ENCODE data around the gene RBM47.
A peak's percentile ranks its signal among the peaks of the same experiment; 100 is the strongest.

The RBM47 gene

GRCh38 chr4:40584517-40585141 lies 45.0 kb downstream of the RBM47 start:
- no peak for TF ChIP-seq CTCF (conservative IDR thresholded peaks at IDR 0.05; ENCODE audit: low read depth, low read length)
- DNase-seq (ENCODE audit: low read depth), result no peak
- H3K4me3 ChIP-seq (ENCODE audit: low read length), result no peak overlapping the region

GRCh38 chr4:40583850-40584439 lies 45.7 kb downstream of the RBM47 start:
- DNase-seq (ENCODE audit: low read depth), result peak; percentile 73
- TF ChIP-seq CTCF (conservative IDR thresholded peaks at IDR 0.05; ENCODE audit: low read depth, low read length), result no peak
- no peak overlapping the region for H3K4me3 ChIP-seq (ENCODE audit: low read length)

GRCh38 chr4:40582413-40582812 lies 47.3 kb downstream of the RBM47 start:
- TF ChIP-seq CTCF (conservative IDR thresholded peaks at IDR 0.05; ENCODE audit: low read depth, low read length), result no peak
- DNase-seq (ENCODE audit: low read depth), result no peak

GRCh38 chr4:40581254-40582140 lies 48.2 kb downstream of the RBM47 start:
- no peak for TF ChIP-seq CTCF (conservative IDR thresholded peaks at IDR 0.05; ENCODE audit: low read depth, low read length)
- no peak for DNase-seq (ENCODE audit: low read depth)
- no peak overlapping the region for H3K4me3 ChIP-seq (ENCODE audit: low read length)

More at GRCh38 chr4:40582413-40582812, 47.3 kb downstream of the RBM47 start:
- H3K4me3 ChIP-seq (ENCODE audit: low read length), result no peak overlapping the region

- TF ChIP-seq CTCF (conservative IDR thresholded peaks at IDR 0.05; ENCODE audit: low read depth, low read length), result no peak
- DNase-seq (ENCODE audit: low read depth), result no peak
- no peak overlapping the region for H3K4me3 ChIP-seq (ENCODE audit: low read length)
Measured at GRCh38 chr4:40579983-40580382, 49.7 kb downstream of the RBM47 start.

- no peak for DNase-seq (ENCODE audit: low read depth)
- no peak for TF ChIP-seq CTCF (conservative IDR thresholded peaks at IDR 0.05; ENCODE audit: low read depth, low read length)
- no peak overlapping the region for H3K4me3 ChIP-seq (ENCODE audit: low read length)
Measured at GRCh38 chr4:40577588-40578253, 51.9 kb downstream of the RBM47 start.

All from retinal pigment epithelial cell (primary cell).